SKM-1 (cell line): Measurements from ENCODE around the gene SORCS2.

Source experiments
- DNase-seq: peaks from one replicate; lab custom pipeline; 2025; ENCODE audit not compliant: unreplicated experiment; lab: John Stamatoyannopoulos, UW

Gene SORCS2

DNA sequence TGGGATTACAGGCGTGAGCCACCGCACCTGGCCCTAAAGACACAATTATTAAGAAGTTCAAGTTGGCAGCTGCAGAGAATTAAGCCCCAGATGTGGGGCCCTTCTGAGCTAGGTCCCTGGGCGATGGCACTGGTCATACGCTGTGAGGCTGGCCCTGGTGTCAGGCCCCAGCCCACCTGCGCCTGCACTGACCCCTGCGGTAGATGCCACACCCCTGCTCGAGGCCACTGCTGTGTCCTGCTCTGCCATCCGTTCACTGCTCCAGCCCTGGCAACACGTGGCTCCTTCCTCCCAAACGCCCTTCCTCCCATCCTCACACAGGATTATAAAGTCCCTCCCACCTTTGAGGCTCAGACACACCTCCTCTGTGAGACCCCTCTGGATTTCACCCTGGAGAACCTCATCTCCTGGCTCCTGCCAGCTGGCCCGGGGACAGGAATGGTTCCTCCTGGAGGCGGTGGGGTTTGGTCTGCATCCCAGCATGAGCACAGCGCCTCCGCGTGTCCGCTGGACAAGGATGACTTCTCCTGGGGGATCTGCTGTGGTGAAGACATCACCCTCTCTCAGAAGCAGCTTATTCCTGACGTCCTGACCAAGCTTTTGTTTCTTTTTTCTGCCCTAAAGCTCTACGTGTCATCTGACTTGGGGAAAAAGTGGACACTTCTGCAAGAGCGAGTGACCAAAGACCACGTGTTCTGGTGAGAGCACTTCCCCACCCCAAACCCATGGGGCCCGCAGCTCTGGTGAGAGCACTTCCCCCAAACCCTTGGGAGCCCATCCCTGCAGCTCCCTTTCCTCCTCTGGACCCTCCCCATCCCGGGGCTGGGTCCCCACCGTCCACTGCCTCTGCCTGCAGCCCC is 461.4 kb downstream of the SORCS2 start:
- DNase-seq: no peak

DNA sequence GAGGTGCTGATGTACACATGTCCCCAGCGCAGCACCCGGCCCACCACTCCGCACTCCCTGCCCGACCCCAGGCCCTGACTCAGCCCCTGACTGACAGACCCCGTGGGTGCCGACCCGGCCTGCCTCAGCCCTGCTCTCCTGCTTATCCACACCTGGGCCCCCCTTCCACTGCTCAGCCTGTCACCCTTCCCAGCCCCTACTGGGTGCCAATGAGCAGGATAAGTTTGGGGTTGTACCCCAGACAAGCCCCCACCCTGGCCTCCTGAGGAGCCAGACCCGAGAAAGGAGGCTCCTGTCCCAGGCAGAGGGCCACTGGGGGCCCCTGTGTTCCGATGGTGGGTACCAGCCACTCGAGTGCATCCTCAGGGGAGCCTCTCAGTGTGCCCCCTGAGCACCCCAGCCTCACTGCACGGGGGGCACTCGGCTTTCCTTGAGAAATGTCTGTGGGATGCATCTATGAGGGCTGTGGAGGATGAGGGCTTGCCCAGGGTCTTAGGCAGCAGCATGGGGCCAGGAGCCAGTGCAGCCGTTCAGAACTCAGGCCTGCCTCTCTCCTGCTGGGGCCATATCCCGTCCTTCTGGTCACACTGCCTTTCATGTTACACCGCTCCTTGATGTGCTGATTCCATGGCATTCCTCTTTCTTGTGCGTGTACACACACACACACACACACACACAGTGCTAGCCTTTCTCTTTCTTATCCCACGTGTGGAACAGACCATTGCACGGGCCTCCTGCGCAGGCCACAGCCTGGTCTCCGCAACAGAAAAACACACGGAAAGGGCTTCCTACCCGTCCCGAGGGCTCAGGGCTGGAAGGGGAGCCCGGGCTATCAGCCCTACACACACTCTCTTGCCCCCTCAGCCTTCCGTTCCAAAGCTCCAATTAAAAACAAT is 462.5 kb downstream of the SORCS2 start:
- DNase-seq: no peak

DNA sequence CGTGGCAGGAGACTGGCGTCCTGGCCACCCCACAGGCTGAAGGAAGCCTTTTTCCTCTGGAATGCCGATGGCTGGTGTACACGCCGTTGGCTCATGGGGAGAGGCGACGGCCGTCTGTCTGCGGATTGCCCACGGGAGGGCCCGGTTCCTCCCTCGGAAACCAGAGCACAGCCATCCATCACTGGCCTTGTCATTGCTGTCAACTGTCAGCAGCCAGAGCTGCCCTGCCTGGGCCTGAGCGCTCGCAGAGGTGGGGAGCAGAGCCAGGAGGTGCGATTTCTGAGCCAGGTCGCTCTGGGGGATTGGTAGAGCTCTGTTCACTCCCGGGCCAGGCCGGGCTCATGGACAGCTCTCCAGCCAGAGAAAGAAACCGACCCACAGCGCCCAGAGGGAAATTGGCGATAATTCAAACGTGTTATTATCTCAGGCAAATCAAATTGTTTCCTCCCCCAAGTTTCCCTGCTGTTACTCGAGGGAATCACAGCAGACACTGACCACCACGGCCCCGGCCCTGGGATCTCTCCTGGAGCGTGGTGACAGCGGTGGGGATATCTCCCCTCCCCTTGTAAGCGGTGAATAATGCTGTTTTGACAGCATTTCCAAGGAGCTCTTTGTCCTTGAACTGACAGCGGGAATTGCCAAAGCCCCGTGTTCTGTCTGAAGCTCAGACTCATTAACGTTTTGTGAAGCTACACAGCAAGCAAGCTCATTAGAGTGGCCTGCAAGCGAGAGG is 463.3 kb downstream of the SORCS2 start:
- no peak for DNase-seq

- no peak for DNase-seq
These were observed 464.0 kb downstream of the SORCS2 start for GRCh38 chr4:7656244-7656800.

DNA sequence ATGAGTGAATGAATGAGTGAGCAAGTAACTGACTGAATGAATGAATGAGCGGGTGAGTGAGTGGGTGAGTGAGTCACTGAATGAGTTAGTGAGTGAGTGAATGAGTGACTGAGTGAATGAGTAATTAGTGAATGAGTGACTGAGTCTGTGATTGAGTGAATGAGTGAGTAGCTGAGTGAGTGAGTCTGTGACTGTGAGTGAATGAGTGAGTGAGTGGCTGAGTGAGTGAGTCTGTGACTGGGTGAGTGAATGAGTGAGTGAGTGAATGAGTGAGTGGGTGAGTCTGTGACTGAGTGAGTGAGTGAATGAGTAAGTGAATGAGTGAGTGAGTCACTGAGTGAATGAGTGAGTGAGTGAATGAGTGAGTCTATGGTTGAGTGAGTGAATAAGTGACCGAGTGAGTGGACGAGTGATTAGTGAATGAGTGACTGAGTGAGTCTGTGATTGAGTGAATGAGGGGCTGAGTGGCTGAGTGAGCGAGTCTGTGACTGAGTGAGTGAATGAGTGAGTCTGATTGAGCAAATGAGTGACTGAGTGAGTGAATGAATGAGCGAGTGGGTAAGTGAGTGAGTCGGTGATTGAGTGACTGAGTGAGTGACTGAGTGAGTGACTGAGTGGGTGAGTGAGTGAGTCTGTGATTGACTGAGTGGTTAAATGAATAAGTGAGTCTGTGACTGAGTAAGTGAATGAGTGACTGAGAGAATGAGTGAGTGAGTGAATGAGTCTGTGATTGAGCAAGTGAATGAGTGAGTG is 465.4 kb downstream of the SORCS2 start:
- DNase-seq: no peak

DNA sequence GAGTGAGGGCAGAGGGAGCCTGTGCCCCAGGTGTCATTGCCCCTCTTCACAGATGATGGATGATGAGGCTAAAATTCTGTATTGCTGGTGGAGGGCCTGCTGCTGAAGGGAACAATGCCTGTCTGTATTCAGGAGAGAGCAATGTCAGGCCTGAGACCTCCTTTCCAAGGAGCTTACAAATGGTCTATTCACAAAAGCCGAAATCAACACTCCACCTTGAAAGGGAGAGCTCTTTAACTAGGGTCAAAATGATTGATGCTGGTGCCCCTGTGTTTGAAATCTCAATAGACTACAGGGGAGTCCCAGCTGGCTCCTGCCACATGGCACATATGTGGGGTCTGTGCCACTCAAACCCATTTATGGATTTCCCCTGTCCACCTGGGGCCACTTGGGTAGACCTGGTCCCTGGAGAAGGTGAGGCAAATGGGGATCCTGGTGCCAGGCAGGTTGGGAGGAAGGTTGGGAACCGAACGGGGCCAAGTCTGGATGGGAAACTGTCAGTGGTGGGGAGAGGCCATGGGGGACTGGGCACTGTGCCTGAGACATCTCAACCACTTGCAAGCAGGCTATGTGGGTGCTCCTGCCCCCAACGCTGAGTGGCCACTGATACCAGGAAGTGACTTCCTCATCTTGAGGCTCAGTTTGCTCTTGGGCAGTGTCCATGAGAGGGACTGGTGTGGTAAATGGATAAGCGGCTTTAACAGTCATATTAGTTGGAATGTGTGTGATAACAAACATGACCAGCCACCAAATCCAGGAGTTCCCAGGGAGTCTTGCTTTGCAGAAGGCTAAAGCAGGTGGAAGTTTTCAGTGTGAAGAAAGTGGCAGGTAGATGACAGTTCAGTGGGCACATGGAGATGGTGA is 466.2 kb downstream of the SORCS2 start:
- DNase-seq: no peak

DNA sequence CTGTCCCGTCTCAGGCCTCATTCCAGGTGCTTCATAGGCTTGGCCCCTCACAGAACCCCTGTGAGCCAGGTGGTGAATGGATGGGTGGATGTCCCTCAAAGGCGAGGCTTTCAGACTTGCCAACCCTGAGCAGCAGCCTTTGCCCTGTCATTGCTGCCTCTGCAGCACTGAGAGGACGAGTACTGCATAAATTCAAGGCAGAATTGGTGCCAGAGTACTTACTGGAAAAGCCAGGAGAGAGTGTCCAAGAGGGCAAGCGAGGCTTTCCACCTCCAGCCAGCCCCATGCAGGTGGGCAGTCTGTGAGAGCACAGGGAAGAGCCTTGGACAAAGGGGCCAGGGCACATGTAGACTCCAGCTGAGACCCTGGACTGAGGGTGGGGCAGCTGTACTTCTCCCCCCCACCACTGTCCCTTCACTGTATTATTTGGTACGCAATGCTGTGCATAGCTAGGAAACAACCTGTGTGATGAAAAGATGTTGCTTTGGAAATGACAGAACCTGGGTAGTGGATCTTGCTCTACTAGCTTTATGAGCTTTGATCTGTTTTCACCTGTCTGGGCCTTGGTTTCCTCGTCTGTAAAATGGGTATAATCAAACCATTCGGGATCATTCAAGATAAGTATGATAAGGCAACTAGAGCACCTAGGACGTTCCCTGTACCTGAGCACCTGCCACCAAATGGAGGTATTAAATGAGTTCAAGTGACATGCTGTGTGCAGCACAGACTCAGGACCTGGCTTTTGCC is 467.3 kb downstream of the SORCS2 start:
- DNase-seq: no peak

GRCh38 chr4:7660176-7661039 is 468.1 kb downstream of the SORCS2 start:
- DNase-seq: no peak

- DNase-seq: no peak
These were observed 468.9 kb downstream of the SORCS2 start for GRCh38 chr4:7661066-7661748.

- no peak for DNase-seq
These were observed 469.6 kb downstream of the SORCS2 start for GRCh38 chr4:7661846-7662506.

DNA sequence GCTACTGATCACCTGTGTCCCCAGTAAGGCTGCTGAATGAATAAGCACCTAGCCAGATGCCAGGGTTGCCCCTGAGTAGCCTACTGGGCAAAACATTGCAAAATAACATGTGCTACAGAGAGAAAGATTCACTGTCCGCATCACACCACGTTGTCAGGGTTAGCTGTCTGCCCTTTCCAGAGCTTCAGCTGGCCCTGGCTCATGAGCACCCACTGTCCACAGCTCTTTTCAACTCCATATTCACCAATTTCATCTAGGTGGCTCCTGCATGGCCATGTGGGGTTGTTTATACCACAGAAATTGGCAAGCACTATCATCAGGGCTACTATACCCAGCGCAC is 470.1 kb downstream of the SORCS2 start:
- DNase-seq: no peak

- no peak for DNase-seq
These were observed 470.8 kb downstream of the SORCS2 start for GRCh38 chr4:7663075-7663541.

DNA sequence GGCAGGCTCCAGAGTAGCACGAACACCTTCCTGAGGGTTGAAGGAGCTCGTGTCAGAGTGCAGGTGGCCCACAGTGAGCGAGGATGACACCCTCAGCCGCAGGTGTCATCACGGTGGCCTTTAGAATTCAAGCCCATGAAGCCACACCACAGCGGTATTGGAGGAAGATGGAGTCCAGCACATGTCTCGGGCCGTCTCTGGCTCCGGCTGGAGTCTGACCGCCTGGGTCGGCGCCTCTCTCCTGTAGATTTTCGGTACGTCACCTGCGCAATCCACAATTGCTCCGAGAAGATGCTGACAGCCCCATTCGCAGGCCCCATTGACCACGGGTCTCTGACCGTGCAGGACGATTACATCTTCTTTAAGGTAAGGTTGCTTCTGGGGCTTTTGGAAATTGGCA is 471.8 kb downstream of the SORCS2 start:
- DNase-seq: no peak

DNA sequence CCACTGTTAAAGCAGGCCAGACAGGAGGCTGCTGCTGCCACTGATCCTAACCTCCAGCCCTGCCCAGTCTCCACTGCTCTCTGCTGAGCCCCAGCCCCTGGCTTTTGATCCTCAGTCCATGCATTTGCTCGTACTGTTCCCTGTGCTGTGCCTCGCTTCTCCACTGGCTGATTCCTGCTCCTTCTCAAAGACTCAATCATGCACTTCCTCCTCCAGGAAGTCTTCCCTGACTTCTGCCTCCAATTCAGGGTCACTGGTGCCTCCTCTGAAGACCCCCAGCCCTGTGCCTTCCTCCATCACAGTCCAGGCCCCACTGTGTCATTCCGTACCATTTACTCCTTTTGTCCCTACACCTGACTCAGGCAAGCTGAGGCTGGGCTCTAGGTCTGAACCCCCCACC is 473.0 kb downstream of the SORCS2 start:
- no peak for DNase-seq

DNA sequence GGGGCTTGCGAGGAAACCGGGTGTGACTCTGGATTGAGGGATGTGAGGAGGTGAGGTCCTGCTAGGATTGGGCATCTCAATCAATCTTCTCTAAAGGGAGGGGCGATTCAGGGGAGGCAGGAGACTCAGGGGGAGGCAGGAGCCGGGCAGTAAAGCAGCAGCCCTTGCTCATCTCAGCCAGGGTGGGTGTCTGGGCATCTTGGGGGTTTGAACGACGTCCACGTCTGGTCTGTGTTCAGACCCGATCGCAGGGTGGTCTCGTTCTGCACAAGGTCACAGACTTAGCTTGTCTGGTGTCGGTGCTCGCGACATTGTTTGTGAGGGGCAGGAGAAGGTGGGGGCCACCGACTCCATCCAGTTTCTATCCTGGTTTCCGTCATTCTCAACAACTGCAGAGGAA is 473.7 kb downstream of the SORCS2 start:
- DNase-seq: no peak

DNA sequence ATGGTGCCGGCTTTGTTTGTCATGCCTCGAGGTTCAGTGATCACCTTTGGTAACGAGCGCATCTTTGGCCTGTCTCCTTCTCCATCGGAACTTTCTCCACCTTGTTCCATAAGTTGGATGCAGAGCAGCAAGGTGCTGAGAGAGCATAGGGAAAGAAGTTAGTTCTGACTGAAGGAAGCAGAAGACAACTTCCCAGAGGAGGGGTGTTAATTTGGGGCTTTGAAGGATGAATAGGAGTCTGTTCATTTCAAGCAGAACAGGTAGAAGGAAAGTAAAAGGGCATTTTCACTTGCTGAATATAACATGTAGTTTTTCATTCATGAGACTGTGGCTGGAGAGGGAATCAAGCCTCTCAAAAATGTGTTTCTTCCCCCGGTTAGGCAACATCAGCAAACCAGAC is 474.4 kb downstream of the SORCS2 start:
- no peak for DNase-seq

DNA sequence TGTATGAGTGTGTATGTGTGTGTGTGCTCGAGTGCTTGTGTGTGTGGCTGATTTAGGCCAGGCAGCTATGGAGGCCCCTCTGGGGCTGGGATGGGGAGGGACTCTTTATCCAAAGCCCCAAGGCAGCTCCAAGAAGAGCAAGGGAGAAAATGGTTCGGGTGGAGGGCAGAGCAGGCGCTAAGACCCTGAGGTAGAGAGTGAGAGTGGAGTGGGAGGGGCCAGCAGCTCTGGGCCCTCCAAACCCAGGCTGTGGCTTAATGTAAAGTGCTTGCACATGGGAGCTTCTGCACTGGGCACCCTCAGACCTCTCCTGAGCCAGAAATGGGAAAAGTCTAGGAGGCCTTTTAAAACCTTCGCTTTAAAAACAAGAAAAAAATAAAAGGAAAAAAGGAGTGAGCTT is 475.9 kb downstream of the SORCS2 start:
- no peak for DNase-seq
